IMR-90 (cell line): Measurements from ENCODE around the gene THY1. TPM values are rescaled to one million over a fixed set of nuclear protein-coding genes. Genes with fewer than 3 reads are reported as not detected.

Source experiments
- ATAC-seq: fragments of 200-7000 bp; cut with Tn5 transposase; 2 replicates; pipeline ENCODE4 v1.9.1; 2020; ENCODE audit warnings: low read depth, mild to moderate bottlenecking, moderate library complexity
- BruUV-seq: library from RNA; stranded (reverse); fragments of 400-500 nt; replicated peaks from 2 replicates; lab custom pipeline; 2021; lab: Mats Ljungman, UMichigan
- CTCF ChIA-PET: fragments of 300-600 bp; formaldehyde crosslinking; extraction: SDS; loops from one replicate; lab custom pipeline; 2021; ENCODE audit warnings: antibody characterized with exemption; lab: Yijun Ruan, JAX
- POLR2A ChIA-PET: fragments of 300-600 bp; sonication (Branson Sonifier 250); formaldehyde crosslinking; loops from one replicate; lab custom pipeline; 2022; ENCODE audit warnings: antibody characterized with exemption; ENCODE audit not compliant: unreplicated experiment; lab: Charles Lee
- DNase-seq: peaks from one replicate; pipeline ENCODE4 v3.0.0; 2013
- H2AFZ ChIP-seq: replicated peaks from 2 replicates; pipeline ENCODE3; 2013; ENCODE audit warnings: low read length, mild to moderate bottlenecking; ENCODE audit not compliant: poor library complexity
- H2AK5ac ChIP-seq: 2 replicates; pipeline ENCODE4 v1.6.1; 2013; ENCODE audit warnings: low read depth, low read length, inconsistent platforms
- H2AK9ac ChIP-seq: replicated peaks from 2 replicates; pipeline ENCODE3; 2013; ENCODE audit warnings: mild to moderate bottlenecking, low read depth, low read length, moderate library complexity; ENCODE audit not compliant: poor library complexity
- H2BK120ac ChIP-seq: 2 replicates; pipeline ENCODE4 v1.6.1; 2013; ENCODE audit warnings: low read depth, low read length, inconsistent platforms
- H2BK15ac ChIP-seq: 3 replicates; pipeline ENCODE4 v1.6.1; 2013; ENCODE audit warnings: low read depth, low read length, inconsistent platforms
- H2BK20ac ChIP-seq: 2 replicates; pipeline ENCODE4 v1.6.1; 2013; ENCODE audit warnings: low read depth, mild to moderate bottlenecking, inconsistent platforms, low read length, moderate library complexity
- H2BK5ac ChIP-seq: 2 replicates; pipeline ENCODE4 v1.6.1; 2013; ENCODE audit warnings: mild to moderate bottlenecking, low read depth, low read length, inconsistent platforms; ENCODE audit not compliant: poor library complexity, severe bottlenecking
- H3K14ac ChIP-seq: replicated peaks from 2 replicates; pipeline ENCODE4 v1.6.1; 2013; ENCODE audit warnings: low read depth, low read length, inconsistent platforms
- H3K18ac ChIP-seq: 2 replicates; pipeline ENCODE4 v1.6.1; 2013; ENCODE audit warnings: low read depth, low read length, control low read depth
- H3K23ac ChIP-seq: 2 replicates; pipeline ENCODE4 v1.6.1; 2013; ENCODE audit warnings: low read depth, low read length, inconsistent platforms
- H3K27ac ChIP-seq: 2 replicates; pipeline ENCODE4 v1.5.1; 2013; ENCODE audit warnings: mild to moderate bottlenecking, control low read depth, low read length; ENCODE audit not compliant: insufficient read depth
- H3K27me3 ChIP-seq: 2 replicates; pipeline ENCODE4 v1.6.1; 2013; ENCODE audit warnings: low read length; ENCODE audit not compliant: control insufficient read depth, insufficient read depth
- H3K36me3 ChIP-seq: 2 replicates; pipeline ENCODE4 v1.6.1; 2013; ENCODE audit warnings: low read length, mixed read lengths; ENCODE audit not compliant: control insufficient read depth, insufficient read depth
- H3K4ac ChIP-seq: 2 replicates; pipeline ENCODE4 v1.6.1; 2013; ENCODE audit warnings: low read depth, low read length, inconsistent platforms
- H3K4me1 ChIP-seq: 2 replicates; pipeline ENCODE4 v1.6.1; 2013; ENCODE audit warnings: low read length, mixed read lengths; ENCODE audit not compliant: control insufficient read depth, insufficient read depth
- H3K4me2 ChIP-seq: 2 replicates; pipeline ENCODE4 v1.6.1; 2013; ENCODE audit warnings: low read depth, mild to moderate bottlenecking, control low read depth, low read length, moderate library complexity
- H3K4me3 ChIP-seq: 2 replicates; pipeline ENCODE4 v1.5.1; 2013; ENCODE audit warnings: low read depth, mild to moderate bottlenecking, control low read depth, low read length, moderate library complexity; ENCODE audit not compliant: insufficient read depth
- H3K56ac ChIP-seq: 2 replicates; pipeline ENCODE4 v1.6.1; 2013; ENCODE audit warnings: low read length, inconsistent platforms; ENCODE audit not compliant: insufficient read depth; ENCODE audit errors: extremely low read depth
- H3K79me1 ChIP-seq, 2 experiments: 2 replicates each; pipeline ENCODE4 v1.6.1; 2013; ENCODE audit warnings: low read length in 2 of 2, inconsistent platforms in 1 of 2, low read depth in 1 of 2
- H3K9ac ChIP-seq: 2 replicates; pipeline ENCODE4 v1.6.1; 2013; ENCODE audit warnings: low read depth, low read length, control low read depth
- H3K9me1 ChIP-seq: 2 replicates; pipeline ENCODE4 v1.6.1; 2013; ENCODE audit warnings: low read length, inconsistent platforms; ENCODE audit not compliant: insufficient read depth
- H3K9me3 ChIP-seq: 2 replicates; pipeline ENCODE4 v1.6.1; 2013; ENCODE audit warnings: low read length; ENCODE audit not compliant: control insufficient read depth, insufficient read depth
- H4K20me1 ChIP-seq: 2 replicates; pipeline ENCODE4 v1.6.1; 2013; ENCODE audit warnings: low read length, inconsistent platforms; ENCODE audit not compliant: insufficient read depth
- H4K5ac ChIP-seq: 2 replicates; pipeline ENCODE4 v1.6.1; 2013; ENCODE audit warnings: mild to moderate bottlenecking, low read depth, low read length, control low read depth
- H4K8ac ChIP-seq, 2 experiments: 2 replicates each; pipeline ENCODE4 v1.6.1; 2013; ENCODE audit warnings: low read depth in 2 of 2, low read length in 2 of 2, control low read depth in 1 of 2, inconsistent platforms in 1 of 2
- H4K91ac ChIP-seq: 2 replicates; pipeline ENCODE4 v1.6.1; 2013; ENCODE audit warnings: low read depth, low read length, inconsistent platforms; ENCODE audit not compliant: insufficient read depth
- BHLHE40 ChIP-seq: fragments of 150-350 bp; IDR thresholded peaks from 2 replicates; pipeline ENCODE4 v1.6.1; 2016; ENCODE audit warnings: mild to moderate bottlenecking, low read depth, low read length
- CEBPB ChIP-seq: IDR thresholded peaks from 2 replicates; pipeline ENCODE4 v1.6.1; 2012; ENCODE audit warnings: low read depth, low read length, improper control_type of control experiment
- CHD1 ChIP-seq: IDR thresholded peaks from 2 replicates; pipeline ENCODE4 v1.6.1; 2012; ENCODE audit warnings: low read depth, low read length, improper control_type of control experiment
- FOS ChIP-seq: fragments of 150-350 bp; IDR thresholded peaks from 2 replicates; pipeline ENCODE4 v1.6.1; 2016; ENCODE audit warnings: low read depth, low read length
- MAFK ChIP-seq: IDR thresholded peaks from 2 replicates; pipeline ENCODE4 v1.6.1; 2012; ENCODE audit warnings: low read depth, low read length, improper control_type of control experiment
- MAZ ChIP-seq: IDR thresholded peaks from 2 replicates; pipeline ENCODE4 v1.6.1; 2012; ENCODE audit warnings: low read depth, mild to moderate bottlenecking, low read length, improper control_type of control experiment, moderate library complexity, borderline replicate concordance
- MXI1 ChIP-seq: IDR thresholded peaks from 2 replicates; pipeline ENCODE4 v1.6.1; 2012; ENCODE audit warnings: low read depth, mild to moderate bottlenecking, low read length, moderate library complexity, borderline replicate concordance
- NFE2L2 ChIP-seq: fragments of 150-350 bp; IDR thresholded peaks from 2 replicates; pipeline ENCODE4 v1.6.1; 2016; ENCODE audit warnings: low read depth, mild to moderate bottlenecking, low read length
- POLR2A ChIP-seq: IDR thresholded peaks from 2 replicates; pipeline ENCODE4 v1.6.1; 2012; ENCODE audit warnings: mild to moderate bottlenecking, low read depth, low read length
- RAD21 ChIP-seq: IDR thresholded peaks from 2 replicates; pipeline ENCODE4 v1.6.1; 2012; ENCODE audit warnings: low read length, improper control_type of control experiment
- RCOR1 ChIP-seq: IDR thresholded peaks from 2 replicates; pipeline ENCODE4 v1.6.1; 2012; ENCODE audit warnings: mild to moderate bottlenecking, low read length, improper control_type of control experiment; ENCODE audit not compliant: insufficient replicate concordance
- RFX5 ChIP-seq: IDR thresholded peaks from 2 replicates; pipeline ENCODE4 v1.8.0; 2012; ENCODE audit warnings: low read depth, mild to moderate bottlenecking, low read length, moderate library complexity
- SMC3 ChIP-seq: fragments of 150-350 bp; IDR thresholded peaks from 2 replicates; pipeline ENCODE4 v1.6.1; 2016; ENCODE audit warnings: low read depth, mild to moderate bottlenecking, antibody characterized with exemption, low read length, moderate library complexity
- WGBS, 2 experiments: methylation state at CpG; one replicate each; pipeline versions ENCODE4 v1.1.5 to v1.1.7; 2013; ENCODE audit warnings: missing lambda C conversion rate in 2 of 2; ENCODE audit not compliant: insufficient read length in 1 of 2; ENCODE audit errors: extremely low coverage in 2 of 2; 5-methylcytosine and 5-hydroxymethylcytosine counted together
- dilution Hi-C: fragments of 300-500 bp; cut with HindIII; formaldehyde crosslinking; loops from one replicate; pipeline ENCODE4 v1.14.3; 2018; ENCODE audit warnings: low sequenced_read_pairs; ENCODE audit not compliant: unreplicated experiment
- in situ Hi-C: fragments of 300-500 bp; cut with MboI; formaldehyde crosslinking; loops from 3 replicates; pipeline ENCODE4 v1.14.3; 2019; ENCODE audit warnings: low sequenced_read_pairs, inconsistent platforms, mixed read lengths
- intact Hi-C: fragments of 100-400 bp; cut with micrococcal nuclease; formaldehyde crosslinking; loops from 2 replicates; pipeline ENCODE4 v1.10.0; 2022
- polyA plus RNA-seq, 3 experiments: library from polyadenylated mRNA; depleted of rRNA; stranded (reverse); fragments of >200 nt; gene quantifications; 2 replicates each; pipeline ENCODE4 v1.2.3, GENCODE V29; 2012; ENCODE audit warnings: low replicate concordance in 1 of 3
- total RNA-seq: library from RNA; depleted of rRNA; stranded (reverse); fragments of >200 nt; gene quantifications from 2 replicates; pipeline ENCODE4 v1.2.3, GENCODE V29; 2012
- TF ChIP-seq, protein P1 (sequence below): fragments of 150-350 bp; IDR thresholded peaks from 2 replicates; pipeline ENCODE4 v1.6.1; 2016; ENCODE audit warnings: low read depth, mild to moderate bottlenecking, low read length, moderate library complexity, borderline replicate concordance
- TF ChIP-seq, protein P2 (sequence below): conservative IDR thresholded peaks from 2 replicates; pipeline ENCODE4 v1.5.1; 2012; ENCODE audit warnings: mild to moderate bottlenecking, low read depth, low read length, improper control_type of control experiment
- TF ChIP-seq, protein P3 (sequence below): fragments of 150-350 bp; IDR thresholded peaks from 2 replicates; pipeline ENCODE4 v1.6.1; 2017; ENCODE audit warnings: mild to moderate bottlenecking, antibody characterized with exemption, low read length, low read depth

The THY1 gene
- total and polyA plus RNA-seq, 2 of the 4 experiments (the other 2 are of a cell fraction), result 703 to 2,603 TPM

DNA sequence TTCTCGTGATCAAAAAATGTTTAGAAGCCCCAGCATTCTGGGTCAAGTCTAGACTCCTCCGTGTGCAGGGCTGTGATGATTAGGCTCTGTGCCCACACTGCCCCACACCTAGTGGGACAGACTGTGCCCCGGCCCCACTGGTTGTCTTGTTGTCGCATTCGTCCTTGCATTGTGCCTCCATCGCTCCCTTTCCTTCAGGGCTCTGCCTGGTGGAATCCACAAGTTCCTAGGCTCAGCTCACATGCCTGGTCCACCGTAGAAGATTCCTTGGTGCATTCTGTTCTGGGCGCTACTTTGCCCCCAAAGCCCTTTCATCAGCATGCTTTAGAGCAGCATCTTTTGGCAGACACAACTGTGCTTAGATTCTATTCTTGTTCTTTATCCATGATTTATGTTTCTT lies 23.5 kb upstream of the THY1 start:
- H4K20me1 ChIP-seq, result no peaks in the 10 kb centered on the region
- no peak overlapping the region; the same call in 1 of the 2 replicates for H3K4me2 ChIP-seq
- peak overlapping the region; percentile 68 for H2BK5ac ChIP-seq
- no peaks in the 10 kb centered on the region for H3K27me3 ChIP-seq
- peak overlapping the region; percentile 87 for H4K5ac ChIP-seq
- peak overlapping the region; percentile 67; the same call in 1 of the 2 replicates for H2AK5ac ChIP-seq
- H3K9me1 ChIP-seq, result peaks cover 7% of the 10 kb centered on the region
- peak overlapping the region; percentile 78 for H3K27ac ChIP-seq
- dilution Hi-C loops (no loop called here), in situ Hi-C loops (no loop called here), intact Hi-C loops (no loop called here)
- peak overlapping the region; percentile 80; the same call in 1 of the 2 replicates for H2BK20ac ChIP-seq
- peak overlapping the region; percentile 93 for H2BK120ac ChIP-seq
- H3K4ac ChIP-seq, result peak overlapping the region; percentile 89
- peak overlapping the region; percentile 39; the same call in 1 of the 2 replicates for H3K56ac ChIP-seq
- POLR2A ChIA-PET, result interaction anchor here (0.5 kb wide), 1 partner anchor 477 kb away, joined by 5 read pairs; no protein-coding TSS in a partner anchor
- no peak overlapping the region; the same call in none of the 2 replicates for H3K9ac ChIP-seq
- peak overlapping the region; percentile 27; the same call in 1 of the 2 replicates for H3K23ac ChIP-seq
- H4K8ac ChIP-seq, result peak overlapping the region; percentile 42 to 90; a peak in 3 of 4 replicates
- WGBS, 2 experiments, result 100% methylated on average over 1 of the region's 8 CpGs; no CpG with 5 or more reads in 1 of the 2 experiments
- no peak overlapping the region for H2AK9ac ChIP-seq
- no peak for DNase-seq
- H2BK15ac ChIP-seq, result peak overlapping the region; percentile 47; the same call in 2 of the 3 replicates
- TF ChIP-seq BHLHE40, result no peak
- no peak for TF ChIP-seq FOS
- no peak for TF ChIP-seq CEBPB
- no peak for TF ChIP-seq RAD21
- no peak for TF ChIP-seq NFE2L2
- TF ChIP-seq MAZ, result no peak
- TF ChIP-seq, protein P1, sequence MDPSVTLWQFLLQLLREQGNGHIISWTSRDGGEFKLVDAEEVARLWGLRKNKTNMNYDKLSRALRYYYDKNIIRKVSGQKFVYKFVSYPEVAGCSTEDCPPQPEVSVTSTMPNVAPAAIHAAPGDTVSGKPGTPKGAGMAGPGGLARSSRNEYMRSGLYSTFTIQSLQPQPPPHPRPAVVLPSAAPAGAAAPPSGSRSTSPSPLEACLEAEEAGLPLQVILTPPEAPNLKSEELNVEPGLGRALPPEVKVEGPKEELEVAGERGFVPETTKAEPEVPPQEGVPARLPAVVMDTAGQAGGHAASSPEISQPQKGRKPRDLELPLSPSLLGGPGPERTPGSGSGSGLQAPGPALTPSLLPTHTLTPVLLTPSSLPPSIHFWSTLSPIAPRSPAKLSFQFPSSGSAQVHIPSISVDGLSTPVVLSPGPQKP, result no peak
- no peak for TF ChIP-seq RCOR1
- no peak for TF ChIP-seq SMC3
- TF ChIP-seq, protein P2, sequence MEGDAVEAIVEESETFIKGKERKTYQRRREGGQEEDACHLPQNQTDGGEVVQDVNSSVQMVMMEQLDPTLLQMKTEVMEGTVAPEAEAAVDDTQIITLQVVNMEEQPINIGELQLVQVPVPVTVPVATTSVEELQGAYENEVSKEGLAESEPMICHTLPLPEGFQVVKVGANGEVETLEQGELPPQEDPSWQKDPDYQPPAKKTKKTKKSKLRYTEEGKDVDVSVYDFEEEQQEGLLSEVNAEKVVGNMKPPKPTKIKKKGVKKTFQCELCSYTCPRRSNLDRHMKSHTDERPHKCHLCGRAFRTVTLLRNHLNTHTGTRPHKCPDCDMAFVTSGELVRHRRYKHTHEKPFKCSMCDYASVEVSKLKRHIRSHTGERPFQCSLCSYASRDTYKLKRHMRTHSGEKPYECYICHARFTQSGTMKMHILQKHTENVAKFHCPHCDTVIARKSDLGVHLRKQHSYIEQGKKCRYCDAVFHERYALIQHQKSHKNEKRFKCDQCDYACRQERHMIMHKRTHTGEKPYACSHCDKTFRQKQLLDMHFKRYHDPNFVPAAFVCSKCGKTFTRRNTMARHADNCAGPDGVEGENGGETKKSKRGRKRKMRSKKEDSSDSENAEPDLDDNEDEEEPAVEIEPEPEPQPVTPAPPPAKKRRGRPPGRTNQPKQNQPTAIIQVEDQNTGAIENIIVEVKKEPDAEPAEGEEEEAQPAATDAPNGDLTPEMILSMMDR, result no peak
- no peak for TF ChIP-seq MXI1
- no peak for TF ChIP-seq CHD1
- no peak for TF ChIP-seq POLR2A
- no peak for TF ChIP-seq MAFK
- no peak for TF ChIP-seq RFX5
- TF ChIP-seq, protein P3, sequence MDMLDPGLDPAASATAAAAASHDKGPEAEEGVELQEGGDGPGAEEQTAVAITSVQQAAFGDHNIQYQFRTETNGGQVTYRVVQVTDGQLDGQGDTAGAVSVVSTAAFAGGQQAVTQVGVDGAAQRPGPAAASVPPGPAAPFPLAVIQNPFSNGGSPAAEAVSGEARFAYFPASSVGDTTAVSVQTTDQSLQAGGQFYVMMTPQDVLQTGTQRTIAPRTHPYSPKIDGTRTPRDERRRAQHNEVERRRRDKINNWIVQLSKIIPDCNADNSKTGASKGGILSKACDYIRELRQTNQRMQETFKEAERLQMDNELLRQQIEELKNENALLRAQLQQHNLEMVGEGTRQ, result no peak
- H3K79me1 ChIP-seq, result no peaks in the 10 kb centered on the region
- no TSS peak for BruUV-seq
- H3K9me3 ChIP-seq, result no peaks in the 10 kb centered on the region
- peak; percentile 13 for ATAC-seq
- H3K14ac ChIP-seq, result peak overlapping the region; percentile 65; the same call in 1 of the 2 replicates
- H2AFZ ChIP-seq, result peak overlapping the region; percentile 53
- H3K4me3 ChIP-seq, result no peak overlapping the region
- no peaks in the 10 kb centered on the region for H3K36me3 ChIP-seq
- H3K4me1 ChIP-seq, result peaks cover 17% of the 10 kb centered on the region
- CTCF ChIA-PET, result interaction anchor here (2.1 kb wide), 1 partner anchor 14 kb away, joined by 4 read pairs; no protein-coding TSS in a partner anchor
- peak overlapping the region; percentile 66 for H3K18ac ChIP-seq
- peak overlapping the region; percentile 91 for H4K91ac ChIP-seq
